HG03175 (cell line): Measurements from ENCODE around the gene FRMPD4.

Experiments
- ATAC-seq: cut with Tn5 transposase; IDR thresholded peaks from one replicate; pipeline ENCODE4 v1.9.1; 2021; ENCODE audit warnings: mild to moderate bottlenecking, moderate library complexity; ENCODE audit not compliant: unreplicated experiment

The FRMPD4 gene

DNA sequence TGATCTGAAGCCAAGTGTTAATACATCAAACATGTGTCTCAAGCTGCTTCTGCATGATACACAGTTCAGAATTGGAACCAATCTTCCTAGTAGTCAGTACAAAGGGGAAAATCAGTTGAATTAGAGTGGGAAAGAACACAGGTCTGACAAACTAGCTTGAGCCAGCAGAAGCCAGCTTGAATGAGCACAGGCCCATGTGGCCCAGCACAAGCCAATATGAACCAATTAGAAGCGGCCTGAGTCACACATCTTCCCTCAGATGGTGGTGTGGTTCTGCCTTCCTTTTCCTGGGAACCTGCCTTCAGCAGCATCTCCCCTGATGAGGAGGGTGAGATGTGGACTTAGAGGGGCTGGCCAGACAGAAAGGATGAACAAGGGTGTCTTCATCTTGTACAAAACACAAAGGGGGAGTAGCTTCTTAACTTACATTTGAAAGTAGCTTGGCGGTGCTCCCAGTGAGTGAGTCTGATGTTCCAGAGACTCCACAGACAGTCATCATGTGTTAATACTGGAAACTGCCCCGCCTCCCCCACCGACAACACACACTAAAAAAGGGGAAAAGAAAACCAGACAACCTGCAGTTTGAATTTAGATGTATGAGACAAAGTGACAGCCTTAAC lies 72.0 kb downstream of the FRMPD4 start:
- ATAC-seq, result no peak

DNA sequence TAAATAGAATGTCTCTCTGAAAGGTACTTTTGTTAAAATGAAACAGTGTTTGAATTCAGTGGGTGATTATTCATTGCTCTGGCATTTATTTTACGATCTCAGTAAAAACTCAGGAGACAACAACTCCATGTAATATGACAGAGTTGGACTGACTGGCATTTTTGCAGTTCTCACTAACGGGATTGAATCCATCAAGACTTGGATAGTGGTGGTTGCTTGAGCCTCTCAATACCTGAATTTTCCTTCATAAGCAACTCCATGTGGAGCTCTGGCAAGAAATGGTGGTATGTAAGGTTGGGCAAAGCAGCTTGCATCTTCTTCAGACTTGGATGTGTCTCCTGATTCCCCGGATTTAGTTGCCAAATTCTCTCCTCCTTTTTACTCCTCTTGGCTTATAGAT lies 72.7 kb downstream of the FRMPD4 start:
- ATAC-seq, result no peak

DNA sequence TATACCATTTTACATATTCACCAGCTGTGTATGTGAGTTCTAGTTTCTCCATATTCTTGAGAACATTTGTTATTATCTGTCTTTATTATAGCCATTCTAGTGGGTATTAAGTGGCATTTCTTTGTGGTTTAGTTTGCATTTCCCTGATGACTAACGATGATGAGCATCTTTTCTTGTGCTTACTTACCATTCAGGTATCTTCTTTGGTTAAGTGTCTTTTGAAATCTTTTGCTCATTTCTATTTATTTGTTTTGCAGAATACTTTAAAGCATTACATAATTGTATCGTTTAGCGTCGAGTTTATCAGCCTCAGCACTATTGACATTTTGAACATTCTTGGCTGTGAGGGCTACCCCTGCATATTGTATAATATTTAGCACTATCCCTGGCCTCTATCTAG lies 85.4 kb downstream of the FRMPD4 start:
- ATAC-seq, result no peak

DNA sequence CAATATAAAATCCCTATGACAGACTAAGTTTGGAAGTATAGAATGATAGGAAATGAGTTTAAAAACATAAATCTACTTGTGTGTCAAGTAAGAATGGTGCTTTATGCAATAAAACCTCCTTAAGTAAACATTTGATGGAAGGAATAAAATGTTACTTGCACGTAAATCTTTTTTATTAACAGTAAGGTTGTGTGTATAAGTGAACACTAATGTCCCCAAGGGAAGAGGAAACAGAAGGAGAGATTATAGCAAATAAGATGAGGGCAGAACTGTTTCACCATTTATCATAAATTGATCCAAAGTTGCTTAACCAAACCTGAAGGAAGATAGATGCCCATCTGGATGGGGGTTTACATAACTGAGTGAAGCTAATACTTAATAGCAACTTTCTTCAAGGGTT lies 86.8 kb downstream of the FRMPD4 start:
- no peak for ATAC-seq

DNA sequence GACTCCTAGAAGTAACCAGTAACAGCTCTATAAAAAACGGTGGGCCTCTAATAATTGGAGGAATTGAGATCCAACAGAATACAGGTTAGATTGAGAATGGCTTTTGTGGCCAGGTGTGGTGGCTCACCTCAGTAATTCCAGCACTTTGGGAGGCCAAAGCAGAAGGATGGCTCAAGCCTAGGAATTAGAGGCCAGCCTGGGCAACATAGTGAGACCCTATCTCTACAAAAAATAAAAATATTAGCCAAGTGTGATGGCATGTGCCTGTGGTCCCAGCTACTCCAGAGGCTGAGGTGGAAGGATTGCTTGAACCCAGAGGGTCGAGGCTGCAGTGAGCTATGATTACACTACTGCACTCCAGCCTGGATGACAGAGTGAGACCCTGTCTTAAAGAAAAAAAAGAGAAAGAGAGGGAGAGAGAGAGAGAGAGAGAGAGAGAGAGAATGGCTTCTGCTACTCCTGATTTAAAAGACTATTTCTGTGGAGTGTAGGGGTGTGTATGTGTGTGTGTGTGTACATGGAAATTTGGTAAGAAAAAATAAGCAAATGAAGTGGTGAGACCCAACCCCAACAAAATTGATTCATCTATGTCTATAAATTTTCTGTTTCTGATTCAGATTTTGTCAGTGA lies 89.3 kb downstream of the FRMPD4 start:
- ATAC-seq, result no peak

DNA sequence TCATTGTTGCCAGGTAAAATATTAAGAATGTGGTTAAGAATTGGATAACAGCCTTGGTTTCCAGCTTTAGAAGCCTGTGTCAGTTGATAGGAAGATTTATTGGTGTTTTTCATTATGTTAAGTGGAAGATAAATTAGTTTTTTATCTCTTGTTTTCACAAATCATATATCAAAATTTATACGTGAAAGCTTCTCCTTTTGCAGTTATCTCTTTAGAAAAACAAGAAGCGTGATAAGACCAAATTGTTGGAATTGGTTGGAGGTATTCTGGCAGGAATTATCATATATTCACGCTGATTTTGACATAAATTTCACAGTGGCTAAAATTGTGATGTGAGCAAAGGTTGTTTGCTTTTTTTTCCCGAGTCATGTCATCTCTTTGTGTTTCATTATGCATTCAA lies 90.6 kb downstream of the FRMPD4 start:
- ATAC-seq, result no peak

DNA sequence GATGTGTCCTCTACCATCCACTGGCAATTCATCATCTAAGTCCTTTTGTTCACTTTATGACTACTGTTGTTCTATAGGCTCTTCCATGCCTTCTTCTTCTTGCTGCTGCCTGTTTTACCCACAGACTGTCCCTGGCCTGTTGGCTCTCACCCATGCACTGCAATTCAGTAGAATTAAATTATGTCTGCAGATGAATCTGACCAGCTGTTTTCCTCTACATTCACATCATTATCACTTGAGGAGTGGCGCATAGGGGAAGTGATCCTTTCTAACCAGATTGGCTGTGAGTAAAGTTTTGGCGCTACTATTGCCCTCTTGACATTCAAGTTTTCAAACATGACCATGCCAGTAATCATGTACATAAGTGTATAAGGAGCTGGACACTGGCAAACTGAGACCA lies 91.7 kb downstream of the FRMPD4 start:
- no peak for ATAC-seq

DNA sequence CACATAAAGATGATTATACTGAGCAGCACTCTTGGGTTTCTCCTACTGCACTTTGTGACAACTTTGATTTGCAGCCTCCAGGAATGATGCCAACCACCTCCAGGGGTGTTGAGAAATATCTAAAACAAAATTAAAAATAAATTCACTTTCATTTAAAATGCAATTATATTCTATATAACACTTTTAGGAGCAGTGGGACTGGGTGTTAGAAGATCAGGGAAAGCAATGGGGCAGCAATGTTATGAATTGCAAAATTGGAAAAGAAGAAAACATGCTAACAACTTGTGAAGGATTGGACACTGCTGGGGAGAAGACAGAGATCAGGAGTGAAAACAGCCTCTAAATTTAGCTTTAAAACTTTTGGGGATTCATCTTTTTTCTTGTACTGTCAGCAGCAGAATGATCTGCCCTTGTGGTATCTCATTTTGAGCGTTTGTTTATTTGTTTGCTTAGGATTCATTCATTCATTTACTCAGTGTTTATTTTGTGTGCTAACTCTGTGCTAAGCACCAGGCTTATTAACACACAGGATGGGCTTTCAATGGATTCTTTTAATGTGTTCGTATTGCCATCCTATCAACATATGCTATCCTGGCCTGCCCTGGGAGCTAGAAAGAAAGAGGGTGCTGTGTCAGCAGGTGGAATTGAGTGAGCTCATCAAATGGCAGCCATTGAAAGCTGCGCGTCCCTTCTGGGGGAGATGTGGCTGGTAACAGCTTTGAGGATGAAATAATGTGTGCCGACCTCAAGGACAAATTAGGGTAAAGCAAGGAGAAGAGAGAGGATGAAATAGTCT lies 96.5 kb downstream of the FRMPD4 start:
- no peak for ATAC-seq

DNA sequence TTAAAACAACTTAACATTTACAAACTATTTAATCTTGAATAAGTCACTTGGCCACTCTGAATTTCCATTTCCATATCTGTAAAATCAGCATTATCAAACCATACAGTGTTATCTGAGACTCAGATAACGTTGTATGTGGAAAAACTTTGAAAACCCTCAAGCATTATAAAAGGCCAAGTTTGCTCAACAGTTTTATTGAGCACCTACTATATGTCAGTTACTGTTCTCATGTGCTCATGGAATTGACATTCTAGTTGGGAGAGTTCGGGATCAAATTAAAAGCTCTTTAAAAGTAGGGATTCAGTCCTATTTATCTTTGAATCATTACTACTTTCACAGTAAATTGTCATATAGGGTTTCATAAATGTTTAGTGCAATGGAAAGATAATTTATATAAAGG lies 97.9 kb downstream of the FRMPD4 start:
- ATAC-seq, result no peak

DNA sequence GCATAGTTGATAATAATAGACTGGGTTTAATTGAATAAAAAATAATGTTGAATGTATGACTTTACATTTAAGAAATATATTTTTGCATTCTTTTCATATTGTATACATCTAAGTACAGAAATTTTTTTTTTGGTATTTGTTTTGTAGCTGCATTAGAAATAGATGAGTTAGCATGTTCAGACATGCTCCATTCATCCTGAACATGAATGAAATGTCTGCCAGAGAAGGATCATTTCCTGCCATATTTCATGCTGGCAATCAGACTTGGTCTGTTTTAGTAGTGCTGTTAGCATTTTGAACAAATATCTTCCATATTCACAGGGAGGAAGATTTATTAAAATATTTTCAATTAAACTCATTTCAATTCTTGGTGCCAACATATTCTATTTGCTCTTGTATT lies 98.9 kb downstream of the FRMPD4 start:
- ATAC-seq, result no peak

DNA sequence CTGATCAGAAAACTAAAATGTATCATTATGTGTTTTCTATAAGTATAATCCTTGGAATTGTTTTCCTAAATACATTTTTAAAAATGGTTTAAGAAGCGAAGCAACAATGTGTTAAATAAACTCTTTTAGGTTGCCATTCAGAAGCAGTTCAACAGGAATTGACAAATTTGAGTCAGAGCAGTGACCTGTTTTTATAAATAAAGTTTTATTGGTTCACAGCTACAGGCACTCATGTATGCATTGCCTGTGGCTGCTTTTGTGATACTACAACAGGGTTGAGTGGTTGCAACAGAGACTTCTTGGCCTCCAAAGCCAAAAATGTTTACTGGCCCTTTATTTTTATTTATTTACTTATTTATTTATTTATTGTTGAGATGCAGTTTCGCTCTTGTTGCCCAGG lies 99.5 kb downstream of the FRMPD4 start:
- ATAC-seq, result no peak

DNA sequence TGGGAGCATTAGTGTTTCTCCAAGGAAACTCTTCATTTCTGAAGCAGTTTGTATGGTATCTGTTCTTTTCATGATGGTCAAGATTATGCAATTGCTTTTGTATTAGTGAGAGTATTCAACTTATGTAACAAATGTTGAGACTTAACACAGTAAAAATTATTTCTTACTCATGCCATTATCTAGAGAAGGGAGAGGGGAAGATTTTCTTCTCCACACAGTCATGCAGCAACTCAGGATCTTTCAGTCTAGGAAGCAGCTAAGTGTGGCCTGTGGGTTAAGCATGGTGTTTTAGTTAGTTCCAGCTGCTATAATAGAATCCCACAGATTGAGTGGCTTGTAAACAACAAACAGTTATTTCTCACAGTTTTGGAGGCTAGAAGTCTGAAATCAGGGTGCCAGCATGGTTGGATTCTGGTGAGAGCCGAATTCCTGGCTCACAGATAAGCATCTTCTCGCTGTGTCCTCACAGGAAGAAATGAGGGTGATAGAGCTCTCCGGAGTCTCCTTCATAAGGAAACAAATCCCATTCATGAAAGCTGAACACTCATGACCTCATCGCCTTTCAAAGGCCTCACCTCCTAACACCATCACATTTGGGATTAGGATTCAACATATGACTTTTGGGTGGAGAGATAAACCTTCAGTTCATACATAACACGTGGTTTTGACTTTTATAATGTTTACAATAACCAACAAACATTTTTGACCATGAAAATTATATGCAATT lies 101.2 kb downstream of the FRMPD4 start:
- ATAC-seq, result no peak

DNA sequence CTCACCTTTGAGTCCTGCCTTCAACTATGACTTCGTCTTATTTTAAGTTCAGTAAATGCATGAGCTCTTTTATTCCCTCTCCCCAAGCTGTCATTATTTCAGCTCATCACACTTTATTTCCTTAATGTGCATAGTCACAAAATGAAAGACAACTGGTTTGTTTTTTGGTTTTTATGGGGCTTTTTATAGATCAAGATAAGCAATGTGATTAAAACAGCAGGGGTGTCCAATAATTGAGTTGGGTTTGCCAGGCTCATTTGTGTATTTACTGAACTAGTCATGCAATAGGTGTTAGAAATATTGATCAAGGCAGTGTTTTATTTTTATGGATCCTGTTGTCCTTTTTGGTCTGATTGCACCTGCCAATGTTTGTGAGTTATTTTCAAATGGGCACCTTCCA lies 102.2 kb downstream of the FRMPD4 start:
- no peak for ATAC-seq

DNA sequence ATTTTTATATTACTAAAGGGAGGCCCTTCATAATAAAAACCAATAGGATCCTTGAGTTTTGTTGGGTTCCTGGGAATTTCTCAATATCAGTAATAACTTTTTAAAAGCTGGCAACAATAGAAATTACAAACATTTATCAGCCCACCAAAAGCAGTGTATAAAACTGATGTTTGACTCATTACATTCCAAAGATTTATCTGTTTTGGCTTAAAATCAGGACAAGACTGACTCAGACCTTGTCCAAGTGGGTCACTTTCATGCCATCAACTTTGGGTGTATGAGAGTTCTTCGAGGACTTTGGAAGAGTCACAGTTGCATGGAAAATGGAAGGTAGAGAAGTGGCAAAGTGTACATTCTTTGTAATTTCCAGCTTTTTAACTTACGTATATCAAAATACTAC lies 102.8 kb downstream of the FRMPD4 start:
- ATAC-seq, result no peak

DNA sequence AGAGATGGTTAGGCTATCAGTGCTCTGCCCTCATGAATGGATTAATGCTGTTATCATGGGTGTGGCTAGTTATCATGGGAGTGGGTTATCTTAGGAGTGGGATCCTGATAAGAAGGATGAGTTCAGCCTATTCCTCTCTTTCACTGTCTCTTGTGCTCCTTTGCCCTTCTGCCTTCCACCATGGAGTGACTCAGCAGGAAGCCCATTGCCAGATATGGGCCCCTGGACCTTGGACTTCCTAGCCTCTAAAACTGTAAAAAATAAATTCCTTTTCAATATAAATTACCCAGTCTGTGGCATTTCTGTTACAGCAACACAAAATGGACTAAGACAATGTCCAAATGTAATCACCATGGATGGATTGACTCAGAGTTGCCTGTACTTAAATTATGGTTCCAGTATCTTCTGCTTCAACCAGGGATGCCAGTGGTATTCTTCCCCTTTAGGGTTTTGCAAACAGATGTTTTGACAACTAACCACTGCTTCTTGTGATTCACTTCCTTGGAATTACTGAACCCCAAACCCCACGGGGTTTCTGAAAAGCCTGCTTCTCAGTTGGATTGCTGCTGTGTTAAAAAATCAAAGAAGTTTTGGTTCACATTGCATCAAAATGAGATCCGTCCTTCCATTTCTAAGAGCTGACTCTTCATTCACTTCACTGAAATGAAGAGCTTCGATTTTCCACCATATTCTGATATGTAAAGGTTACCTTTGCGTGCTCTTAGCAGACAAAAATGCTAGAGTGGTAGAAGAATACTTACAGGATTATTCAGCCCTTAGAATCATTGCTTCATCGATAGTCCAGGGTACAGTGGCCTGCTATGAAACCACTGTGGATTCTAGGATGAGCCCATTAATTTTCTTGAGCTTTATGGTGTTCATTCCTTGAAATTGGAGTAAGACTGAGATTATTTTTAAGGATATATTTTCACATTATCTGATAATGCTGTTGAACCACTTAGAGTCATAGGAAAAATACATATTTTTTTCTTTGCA lies 107.7 kb downstream of the FRMPD4 start:
- ATAC-seq, result no peak

DNA sequence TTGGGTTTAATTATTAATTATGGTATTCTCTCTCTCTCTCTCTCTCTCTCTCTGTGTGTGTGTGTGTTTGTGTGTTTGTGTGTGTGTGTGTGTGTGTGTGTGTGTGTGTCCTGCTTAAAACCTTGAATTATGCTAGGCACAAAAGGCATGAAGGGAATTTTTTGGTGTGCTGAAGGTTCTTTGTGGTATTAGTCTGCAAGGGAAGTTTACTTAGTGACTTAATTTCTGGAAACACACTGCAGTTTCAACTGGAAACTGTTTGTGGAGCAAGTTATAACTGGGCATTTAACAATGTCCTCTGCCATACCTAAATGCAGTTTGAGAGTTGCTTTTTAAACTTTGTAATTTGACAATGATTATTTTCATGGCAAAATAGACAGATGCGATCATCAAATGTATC lies 111.7 kb downstream of the FRMPD4 start:
- no peak for ATAC-seq

DNA sequence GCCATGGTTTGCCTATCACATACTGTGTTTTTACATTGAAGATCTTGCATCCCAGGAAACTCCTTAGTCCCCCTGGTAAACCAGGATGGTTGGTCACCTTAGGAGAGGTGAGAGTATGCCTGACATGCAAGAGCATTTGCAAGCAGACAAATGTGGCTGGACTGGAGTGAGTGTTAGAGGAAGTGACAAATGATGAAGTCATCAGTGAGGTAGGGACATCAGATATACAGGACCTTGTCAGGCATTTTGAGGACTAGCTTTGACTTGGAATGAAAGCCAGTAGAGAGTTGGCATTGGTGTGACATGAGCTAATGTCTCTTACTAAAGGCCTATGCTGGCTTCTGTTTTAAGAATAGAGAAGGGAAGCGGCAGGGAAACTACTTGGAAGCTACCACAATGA lies 124.9 kb downstream of the FRMPD4 start:
- no peak for ATAC-seq

DNA sequence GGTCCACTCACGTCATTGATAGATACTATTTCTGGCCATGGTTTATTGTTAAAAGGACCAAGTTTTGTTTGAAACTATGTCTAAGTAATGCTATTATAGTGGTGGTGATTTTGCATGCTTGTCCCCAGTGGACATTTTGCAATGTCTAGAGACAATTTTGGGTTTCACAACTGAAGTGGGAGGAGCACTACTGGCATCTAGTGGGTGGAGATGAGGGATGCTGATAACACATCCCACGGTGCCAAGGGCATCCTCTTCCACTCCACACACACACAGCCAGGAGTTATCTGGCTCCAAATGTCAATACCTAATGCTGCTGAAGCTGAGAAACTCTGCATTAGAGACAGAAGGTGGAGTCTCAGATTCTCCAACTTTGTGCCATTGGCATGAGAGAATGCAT lies 131.2 kb downstream of the FRMPD4 start:
- no peak for ATAC-seq

DNA sequence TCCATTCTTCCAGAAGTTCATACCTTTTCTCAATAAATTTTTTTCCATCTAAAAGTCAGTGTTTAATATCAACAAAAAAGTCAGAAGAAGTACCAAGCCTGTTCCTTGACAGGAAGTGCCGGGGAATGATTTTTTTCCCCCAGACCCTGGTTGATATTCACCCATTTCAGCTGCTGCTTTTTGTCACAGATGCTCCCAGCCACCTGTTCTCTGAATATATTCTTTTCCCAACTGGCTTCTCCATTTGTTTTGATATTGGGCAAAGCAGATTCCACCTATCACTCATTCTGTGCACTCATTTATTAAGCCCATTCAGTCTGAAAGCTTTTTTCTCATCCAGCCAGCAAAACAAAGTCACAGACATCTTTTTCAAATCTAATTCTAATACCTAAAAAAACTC lies 139.9 kb downstream of the FRMPD4 start:
- ATAC-seq, result no peak

DNA sequence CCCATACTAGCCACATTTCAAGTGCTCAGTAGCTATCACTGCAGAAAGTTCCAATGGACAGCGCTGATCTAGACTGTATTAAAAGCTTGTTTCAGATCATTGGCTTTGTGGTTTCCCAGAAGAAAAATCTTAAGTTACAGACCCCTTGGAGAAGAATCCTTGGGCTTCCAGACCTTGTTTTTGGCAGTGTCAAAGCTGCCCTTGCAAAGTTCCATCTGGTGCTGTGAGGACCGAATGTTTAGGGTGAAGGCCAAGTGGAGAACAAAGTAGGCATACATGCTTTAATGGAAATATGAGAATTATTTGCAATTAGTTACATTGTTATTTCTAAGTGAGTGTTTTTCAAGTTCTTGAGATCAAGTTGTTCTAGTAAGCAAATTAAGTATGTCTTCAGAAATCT lies 144.7 kb downstream of the FRMPD4 start:
- ATAC-seq, result no peak
